ENCODE data around the gene EEF2K.

GRCh38 chr16:22262460-22262859, 56.4 kb downstream of the EEF2K start:
- TF ChIP-seq CTCF (IDR thresholded peaks at IDR 0.05) (no peak), EZH2 (IDR thresholded peaks at IDR 0.05; ENCODE audit: borderline replicate concordance, insufficient read depth, low read depth, low read length, poor library complexity, severe bottlenecking) (no peak)
